SK-N-SH treated with all-trans-retinoic acid at 6 μM for 48 hours (cell line): Measurements from ENCODE around the gene ANXA7.

Experiments
- ATAC-seq: fragments of 200-7000 bp; cut with Tn5 transposase; 3 replicates; pipeline ENCODE4 v1.9.1; 2020; ENCODE audit warnings: mild to moderate bottlenecking, moderate library complexity
- BACH2 ChIP-seq: fragments of 250-450 bp; sonication (Bioruptor Pico); IDR thresholded peaks from 2 replicates; pipeline ENCODE4 v1.9.0; 2021; ENCODE audit warnings: mild to moderate bottlenecking, borderline replicate concordance
- CREB5 ChIP-seq: fragments of 250-450 bp; sonication (Bioruptor Pico); IDR thresholded peaks from 2 replicates; pipeline ENCODE4 v1.5.1; 2020; ENCODE audit warnings: low read depth, mild to moderate bottlenecking, moderate library complexity
- CSDC2 ChIP-seq: fragments of 250-450 bp; sonication (Bioruptor Pico); IDR thresholded peaks from 2 replicates; pipeline ENCODE4 v1.5.0; 2020; ENCODE audit warnings: mild to moderate bottlenecking, moderate library complexity
- GLIS3 ChIP-seq: fragments of 250-450 bp; sonication (Bioruptor Pico); IDR thresholded peaks from 2 replicates; pipeline ENCODE4 v1.5.0; 2020; ENCODE audit warnings: mild to moderate bottlenecking, moderate library complexity
- ISL1 ChIP-seq: fragments of 250-450 bp; sonication (Bioruptor Pico); IDR thresholded peaks from 2 replicates; pipeline ENCODE4 v2.1.2; 2022; ENCODE audit warnings: mild to moderate bottlenecking, moderate library complexity
- OSR1 ChIP-seq: fragments of 250-450 bp; sonication (Bioruptor Pico); IDR thresholded peaks from 2 replicates; pipeline ENCODE4 v1.8.0; 2022; ENCODE audit warnings: moderate library complexity, mild to moderate bottlenecking, inconsistent platforms
- PATZ1 ChIP-seq: fragments of 250-450 bp; sonication (Bioruptor Pico); IDR thresholded peaks from 2 replicates; pipeline ENCODE4 v1.8.0; 2020; ENCODE audit warnings: mild to moderate bottlenecking, moderate library complexity, borderline replicate concordance
- POU6F1 ChIP-seq: fragments of 250-450 bp; sonication (Bioruptor Pico); IDR thresholded peaks from 2 replicates; pipeline ENCODE4 v1.8.0; 2021; ENCODE audit warnings: low read depth, mild to moderate bottlenecking, moderate library complexity, borderline replicate concordance
- PPARA ChIP-seq: fragments of 250-450 bp; sonication (Bioruptor Pico); IDR thresholded peaks from 2 replicates; pipeline ENCODE4 v1.5.0; 2020; ENCODE audit warnings: mild to moderate bottlenecking, borderline replicate concordance
- RARB ChIP-seq: fragments of 250-450 bp; sonication (Bioruptor Pico); IDR thresholded peaks from 2 replicates; pipeline ENCODE4 v1.8.0; 2021; ENCODE audit warnings: mild to moderate bottlenecking, moderate library complexity
- SNAI2 ChIP-seq: fragments of 250-450 bp; sonication (Bioruptor Pico); IDR thresholded peaks from 2 replicates; pipeline ENCODE4 v1.5.0; 2020; ENCODE audit warnings: mild to moderate bottlenecking, moderate library complexity
- TCF4 ChIP-seq: fragments of 250-450 bp; sonication (Bioruptor Pico); IDR thresholded peaks from 2 replicates; pipeline ENCODE4 v1.8.0; 2021; ENCODE audit warnings: mild to moderate bottlenecking, moderate library complexity, borderline replicate concordance
- TOX ChIP-seq: fragments of 250-450 bp; sonication (Bioruptor Pico); IDR thresholded peaks from 2 replicates; pipeline ENCODE4 v1.8.0; 2021; ENCODE audit warnings: mild to moderate bottlenecking, moderate library complexity, borderline replicate concordance
- TSHZ2 ChIP-seq: fragments of 250-450 bp; sonication (Bioruptor Pico); IDR thresholded peaks from 2 replicates; pipeline ENCODE4 v1.5.0; 2020; ENCODE audit warnings: mild to moderate bottlenecking, moderate library complexity
- ZC3H10 ChIP-seq: fragments of 250-450 bp; sonication (Bioruptor Pico); IDR thresholded peaks from 2 replicates; pipeline ENCODE4 v1.5.1; 2021; ENCODE audit warnings: mild to moderate bottlenecking, moderate library complexity
- ZFP30 ChIP-seq: fragments of 450-650 bp; formaldehyde crosslinking; IDR thresholded peaks from 2 replicates; pipeline ENCODE4 v1.5.0; 2022; ENCODE audit warnings: mild to moderate bottlenecking, moderate library complexity
- ZNF565 ChIP-seq: fragments of 450-650 bp; formaldehyde crosslinking; conservative IDR thresholded peaks from 2 replicates; pipeline ENCODE4 v1.5.0; 2020; ENCODE audit warnings: low read depth, mild to moderate bottlenecking, moderate library complexity
- ZNF70 ChIP-seq: fragments of 450-650 bp; formaldehyde crosslinking; IDR thresholded peaks from 2 replicates; pipeline ENCODE4 v1.5.0; 2020; ENCODE audit warnings: mild to moderate bottlenecking, moderate library complexity
- ZNF8 ChIP-seq: fragments of 450-650 bp; formaldehyde crosslinking; IDR thresholded peaks from 2 replicates; pipeline ENCODE4 v1.5.0; 2020; ENCODE audit warnings: mild to moderate bottlenecking, moderate library complexity
- TF ChIP-seq, protein P1 (sequence below): fragments of 250-450 bp; sonication (Bioruptor Pico); IDR thresholded peaks from 2 replicates; pipeline ENCODE4 v1.5.1; 2021; ENCODE audit warnings: mild to moderate bottlenecking, moderate library complexity

Gene ANXA7

GRCh38 chr10:73433538-73433867 lies 19.6 kb upstream of the ANXA7 start, which contains the start of gene MSS51 (continued):
- TF ChIP-seq PATZ1 (CRISPR knock-in tag) (no peak), PPARA (CRISPR knock-in tag) (no peak), BACH2 (CRISPR knock-in tag) (no peak), SNAI2 (no peak), GLIS3 (CRISPR knock-in tag) (no peak), ZC3H10 (CRISPR knock-in tag) (no peak), TCF4 (no peak), ISL1 (CRISPR knock-in tag) (no peak)

- no peak for ATAC-seq
- TF ChIP-seq ZNF8 (CRISPR knock-in tag) (no peak), PPARA (CRISPR knock-in tag) (no peak), TSHZ2 (CRISPR knock-in tag) (no peak), RARB (CRISPR knock-in tag) (no peak), PATZ1 (CRISPR knock-in tag) (no peak), POU6F1 (CRISPR knock-in tag) (no peak), TOX (CRISPR knock-in tag) (no peak), ZFP30 (no peak), TCF4 (no peak), ZNF565 (CRISPR knock-in tag) (no peak), CREB5 (no peak), ISL1 (CRISPR knock-in tag) (no peak), ZNF70 (no peak), GLIS3 (CRISPR knock-in tag) (no peak), ZC3H10 (CRISPR knock-in tag) (no peak), CSDC2 (CRISPR knock-in tag) (no peak), OSR1 (CRISPR knock-in tag) (no peak)
- TF ChIP-seq, protein P1, sequence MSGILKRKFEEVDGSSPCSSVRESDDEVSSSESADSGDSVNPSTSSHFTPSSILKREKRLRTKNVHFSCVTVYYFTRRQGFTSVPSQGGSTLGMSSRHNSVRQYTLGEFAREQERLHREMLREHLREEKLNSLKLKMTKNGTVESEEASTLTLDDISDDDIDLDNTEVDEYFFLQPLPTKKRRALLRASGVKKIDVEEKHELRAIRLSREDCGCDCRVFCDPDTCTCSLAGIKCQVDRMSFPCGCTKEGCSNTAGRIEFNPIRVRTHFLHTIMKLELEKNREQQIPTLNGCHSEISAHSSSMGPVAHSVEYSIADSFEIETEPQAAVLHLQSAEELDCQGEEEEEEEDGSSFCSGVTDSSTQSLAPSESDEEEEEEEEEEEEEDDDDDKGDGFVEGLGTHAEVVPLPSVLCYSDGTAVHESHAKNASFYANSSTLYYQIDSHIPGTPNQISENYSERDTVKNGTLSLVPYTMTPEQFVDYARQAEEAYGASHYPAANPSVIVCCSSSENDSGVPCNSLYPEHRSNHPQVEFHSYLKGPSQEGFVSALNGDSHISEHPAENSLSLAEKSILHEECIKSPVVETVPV = no peak
Observed at GRCh38 chr10:73432646-73433537, 19.0 kb upstream of the ANXA7 start.
